KMS-11 (cell line): ENCODE data around the gene DNAH1.

Experiments
- H2AFZ ChIP-seq: fragments of 200-600 bp; sonication (generic); 2 replicates; pipeline ENCODE4 v1.6.1; 2016; ENCODE audit warnings: antibody characterized with exemption, mixed run types, low read depth
- H3K27ac ChIP-seq: fragments of 200-600 bp; sonication (generic); 2 replicates; pipeline ENCODE4 v1.6.1; 2016; ENCODE audit warnings: mild to moderate bottlenecking, mixed run types
- H3K27me3 ChIP-seq: fragments of 200-600 bp; sonication (generic); 2 replicates; pipeline ENCODE4 v1.6.1; 2017; ENCODE audit warnings: mild to moderate bottlenecking, low read depth, mixed run types, moderate library complexity; ENCODE audit not compliant: insufficient read depth
- H3K36me3 ChIP-seq: fragments of 200-600 bp; sonication (generic); 2 replicates; pipeline ENCODE4 v1.6.1; 2017; ENCODE audit warnings: mild to moderate bottlenecking, mixed run types; ENCODE audit not compliant: insufficient read depth
- H3K4me1 ChIP-seq: fragments of 200-600 bp; sonication (generic); 2 replicates; pipeline ENCODE4 v1.6.1; 2016; ENCODE audit warnings: mild to moderate bottlenecking, low read depth, mixed run types; ENCODE audit not compliant: poor library complexity, severe bottlenecking
- H3K4me2 ChIP-seq: fragments of 200-600 bp; sonication (generic); 2 replicates; pipeline ENCODE4 v1.7.0; 2016; ENCODE audit warnings: mild to moderate bottlenecking, mixed run types
- H3K4me3 ChIP-seq: fragments of 200-600 bp; sonication (generic); IDR thresholded peaks from 2 replicates; pipeline ENCODE4 v1.6.1; 2017; ENCODE audit warnings: low read depth, low read length, mixed read lengths; ENCODE audit not compliant: insufficient read depth
- H3K79me2 ChIP-seq: fragments of 200-600 bp; sonication (generic); 2 replicates; pipeline ENCODE4 v1.6.1; 2016; ENCODE audit warnings: low read depth, mixed run types; ENCODE audit not compliant: insufficient read depth
- H3K9ac ChIP-seq: fragments of 200-600 bp; sonication (generic); 2 replicates; pipeline ENCODE4 v1.6.1; 2016; ENCODE audit warnings: mild to moderate bottlenecking, mixed run types
- H4K20me1 ChIP-seq: fragments of 200-600 bp; sonication (generic); 2 replicates; pipeline ENCODE4 v1.6.1; 2016; ENCODE audit warnings: mild to moderate bottlenecking, mixed run types; ENCODE audit not compliant: insufficient read depth
- TF ChIP-seq, protein P1 (sequence below): fragments of 200-600 bp; sonication (generic); conservative IDR thresholded peaks from 2 replicates; pipeline ENCODE4 v1.6.1; 2017; ENCODE audit warnings: low read depth, mild to moderate bottlenecking, antibody characterized with exemption, low read length, moderate library complexity, mixed read lengths

The DNAH1 gene

GRCh38 chr3:52345521-52346109 lies 29.5 kb downstream of the DNAH1 start:
- H4K20me1 ChIP-seq: no peaks in the 10 kb centered on the region
- TF ChIP-seq, protein P1, sequence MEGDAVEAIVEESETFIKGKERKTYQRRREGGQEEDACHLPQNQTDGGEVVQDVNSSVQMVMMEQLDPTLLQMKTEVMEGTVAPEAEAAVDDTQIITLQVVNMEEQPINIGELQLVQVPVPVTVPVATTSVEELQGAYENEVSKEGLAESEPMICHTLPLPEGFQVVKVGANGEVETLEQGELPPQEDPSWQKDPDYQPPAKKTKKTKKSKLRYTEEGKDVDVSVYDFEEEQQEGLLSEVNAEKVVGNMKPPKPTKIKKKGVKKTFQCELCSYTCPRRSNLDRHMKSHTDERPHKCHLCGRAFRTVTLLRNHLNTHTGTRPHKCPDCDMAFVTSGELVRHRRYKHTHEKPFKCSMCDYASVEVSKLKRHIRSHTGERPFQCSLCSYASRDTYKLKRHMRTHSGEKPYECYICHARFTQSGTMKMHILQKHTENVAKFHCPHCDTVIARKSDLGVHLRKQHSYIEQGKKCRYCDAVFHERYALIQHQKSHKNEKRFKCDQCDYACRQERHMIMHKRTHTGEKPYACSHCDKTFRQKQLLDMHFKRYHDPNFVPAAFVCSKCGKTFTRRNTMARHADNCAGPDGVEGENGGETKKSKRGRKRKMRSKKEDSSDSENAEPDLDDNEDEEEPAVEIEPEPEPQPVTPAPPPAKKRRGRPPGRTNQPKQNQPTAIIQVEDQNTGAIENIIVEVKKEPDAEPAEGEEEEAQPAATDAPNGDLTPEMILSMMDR: no peak
- no peak overlapping the region for H3K9ac ChIP-seq
- H3K27me3 ChIP-seq: no peaks in the 10 kb centered on the region
- no peak overlapping the region for H3K27ac ChIP-seq
- no peaks in the 10 kb centered on the region for H3K79me2 ChIP-seq
- no peaks in the 10 kb centered on the region for H3K36me3 ChIP-seq
- no peak overlapping the region for H3K4me3 ChIP-seq
- H3K4me2 ChIP-seq: no peak overlapping the region
- no peak overlapping the region for H2AFZ ChIP-seq
- peaks cover 12% of the 10 kb centered on the region for H3K4me1 ChIP-seq

DNA sequence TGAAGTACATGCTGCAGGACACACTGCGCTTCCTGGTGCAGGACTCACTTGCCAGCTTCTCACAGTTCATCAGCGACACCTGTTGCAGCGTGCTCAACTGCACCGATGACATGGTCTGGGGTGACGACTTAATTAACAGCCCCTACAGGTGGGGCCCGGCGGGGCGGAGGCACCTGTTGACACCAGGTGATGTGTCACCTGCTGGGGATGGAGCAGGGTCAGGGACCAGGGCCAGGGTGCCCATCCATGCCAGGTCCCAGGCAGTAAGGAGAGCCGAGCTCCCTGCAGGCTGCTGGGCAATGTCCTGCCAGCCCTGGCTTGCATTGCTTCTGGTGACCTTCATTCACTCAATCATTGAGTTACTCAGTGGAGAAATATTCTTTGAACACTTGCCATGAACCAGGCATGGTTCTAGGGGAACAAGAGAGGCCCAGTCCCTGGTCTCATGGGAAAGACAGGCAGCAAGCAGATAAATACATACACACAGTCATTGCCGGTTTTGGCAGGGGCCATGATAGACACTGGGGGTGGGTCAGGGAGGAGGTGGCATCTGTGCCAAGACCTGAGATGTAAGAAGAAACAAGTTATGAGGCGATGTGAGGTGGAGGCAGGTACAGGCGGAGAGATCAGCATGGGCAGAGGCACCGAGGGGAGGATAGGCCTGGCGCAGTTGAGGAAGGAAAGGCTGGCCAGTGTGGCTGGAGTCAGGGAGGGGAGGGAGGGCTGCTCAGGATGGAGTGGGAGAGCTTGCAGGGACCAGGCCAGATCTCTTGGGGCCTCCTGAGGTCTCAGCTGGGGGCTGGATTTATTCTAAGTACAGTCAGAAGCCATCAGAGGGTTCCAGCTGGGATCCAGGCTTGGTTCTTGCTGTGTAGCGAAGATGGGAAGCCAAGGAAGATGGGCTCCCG lies 30.8 kb downstream of the DNAH1 start:
- Histone ChIP-seq H3K27ac (no peak overlapping the region), H3K4me2 (no peak overlapping the region), H2AFZ (no peak overlapping the region)

DNA sequence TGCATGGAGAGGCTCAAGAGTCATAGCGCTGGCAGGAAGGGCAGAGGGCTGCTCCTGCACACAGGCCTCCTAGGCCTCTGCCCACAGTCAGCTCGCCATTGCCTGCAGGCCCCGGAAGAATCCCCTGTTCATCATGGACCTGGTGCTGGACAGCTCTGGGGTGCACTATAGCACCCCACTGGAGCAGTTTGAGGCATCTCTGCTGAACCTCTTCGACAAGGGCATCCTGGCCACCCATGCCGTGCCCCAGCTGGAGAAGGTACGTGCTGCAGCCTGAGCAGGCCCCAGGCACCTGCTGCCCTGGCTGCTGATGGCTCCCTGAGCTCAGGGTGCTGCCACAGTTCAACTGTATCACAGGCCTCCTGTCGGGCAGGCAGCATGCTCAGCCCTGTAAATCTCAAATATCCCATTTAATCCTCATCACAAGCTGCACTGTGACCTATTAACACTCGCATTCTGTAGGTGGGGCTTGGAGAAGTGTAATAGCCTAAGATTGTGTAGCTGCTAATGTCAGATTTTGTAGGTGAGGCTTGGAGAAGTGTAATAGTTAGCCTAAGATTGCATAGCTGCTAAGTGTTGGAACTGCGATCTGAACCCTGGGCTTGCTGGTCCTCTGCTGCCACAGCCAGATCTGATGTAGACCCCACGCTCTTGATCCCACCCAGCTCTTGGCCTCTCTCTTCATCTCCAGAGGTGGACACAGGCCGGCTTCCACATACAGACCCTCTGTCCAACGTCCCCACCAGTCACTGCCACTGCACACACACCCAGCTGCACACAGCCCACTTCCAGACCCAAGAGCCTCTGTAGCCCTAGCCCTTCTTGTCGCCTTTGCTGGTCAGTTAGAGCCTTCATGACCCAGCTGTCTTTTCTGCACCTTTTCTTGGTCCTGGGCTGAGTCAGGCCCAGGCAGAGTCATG lies 31.9 kb downstream of the DNAH1 start:
- no peak overlapping the region for H3K4me2 ChIP-seq
- H3K27me3 ChIP-seq: no peaks in the 10 kb centered on the region
- no peaks in the 10 kb centered on the region for H3K36me3 ChIP-seq
- H3K4me1 ChIP-seq: no peaks in the 10 kb centered on the region
- H3K79me2 ChIP-seq: no peaks in the 10 kb centered on the region
- H4K20me1 ChIP-seq: no peaks in the 10 kb centered on the region
- H3K4me3 ChIP-seq: no peak overlapping the region
- H3K27ac ChIP-seq: no peak overlapping the region
- TF ChIP-seq, protein P1: no peak
- H2AFZ ChIP-seq: no peak overlapping the region
- H3K9ac ChIP-seq: no peak overlapping the region

More for the DNA sequence above, 30.8 kb downstream of the DNAH1 start:
- Histone ChIP-seq H3K4me3 (no peak overlapping the region), H3K36me3 (no peaks in the 10 kb centered on the region), H3K9ac (no peak overlapping the region), H3K79me2 (no peaks in the 10 kb centered on the region), H3K27me3 (no peaks in the 10 kb centered on the region), H3K4me1 (peaks cover 9% of the 10 kb centered on the region), H4K20me1 (no peaks in the 10 kb centered on the region)
- TF ChIP-seq, protein P1: no peak

DNA sequence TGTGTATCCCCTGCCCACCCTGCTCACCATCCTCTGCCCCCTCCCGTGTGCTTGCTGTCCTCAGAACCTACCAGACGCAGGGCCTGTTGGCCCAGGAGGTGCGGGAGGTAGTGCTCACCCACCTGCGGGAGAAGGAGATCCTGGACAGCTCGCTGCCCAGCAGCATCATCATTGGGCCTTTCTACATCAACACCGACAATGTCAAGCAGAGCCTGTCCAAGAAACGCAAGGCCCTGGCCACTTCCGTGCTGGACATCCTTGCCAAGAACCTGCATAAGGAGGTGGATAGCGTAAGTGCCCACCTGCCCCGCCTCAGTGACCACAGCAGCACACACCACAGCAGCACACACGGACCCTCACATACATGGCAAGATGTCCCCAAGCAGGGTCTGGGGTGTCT lies 33.0 kb downstream of the DNAH1 start:
- Histone ChIP-seq H3K79me2 (no peaks in the 10 kb centered on the region), H4K20me1 (no peaks in the 10 kb centered on the region), H3K27me3 (no peaks in the 10 kb centered on the region), H3K4me1 (no peaks in the 10 kb centered on the region), H2AFZ (no peak overlapping the region), H3K36me3 (no peaks in the 10 kb centered on the region), H3K4me2 (no peak overlapping the region), H3K9ac (no peak overlapping the region), H3K4me3 (no peak overlapping the region), H3K27ac (no peak overlapping the region)
- TF ChIP-seq, protein P1: no peak
